ENCODE results near the gene C1QL1. TPM values are rescaled to one million over a fixed set of nuclear protein-coding genes. Genes with fewer than 3 reads are reported as not detected.
A peak's percentile ranks its signal among the peaks of the same experiment; 100 is the strongest.

C1QL1 gene
- total RNA-seq, 1 donor from 2014 or later, result not detected

DNA sequence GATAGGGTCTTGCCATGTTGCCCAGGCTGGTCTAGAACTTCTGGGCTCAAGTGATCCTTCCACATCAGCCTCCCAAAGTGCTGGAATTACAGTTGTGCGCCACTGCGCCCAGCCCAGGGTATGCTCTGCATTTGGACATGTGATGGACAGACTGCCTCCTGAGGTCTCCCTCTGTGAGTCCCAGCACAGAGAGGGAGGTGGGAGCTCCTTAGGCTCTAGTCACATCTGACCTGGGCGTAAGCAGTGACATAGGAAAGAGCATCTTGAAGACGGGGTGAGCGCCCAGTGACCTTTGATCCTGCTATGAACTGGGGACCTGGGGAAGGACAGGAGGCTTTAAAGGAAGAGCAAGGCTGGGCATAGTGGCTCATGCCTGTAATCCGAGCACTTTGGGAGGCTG lies 50.6 kb downstream of the C1QL1 start:
- no peaks in the 10 kb centered on the region for H3K9me3 Mint-ChIP-seq
- no peaks in the 10 kb centered on the region for H3K36me3 Mint-ChIP-seq
- H4K20me1 ChIP-seq (ENCODE audit: low read depth), result no peaks in the 10 kb centered on the region
- DNase-seq (ENCODE audit: low spot score), result no peak
- peaks cover 25% of the 10 kb centered on the region for H3K4me1 ChIP-seq
- peak overlapping the region; percentile 7 for H3K4me3 Mint-ChIP-seq
- no peak overlapping the region for H3K4me3 ChIP-seq
- no peaks in the 10 kb centered on the region for H3K79me2 ChIP-seq (ENCODE audit: low read depth)
- no peaks in the 10 kb centered on the region for H3K9me3 ChIP-seq (ENCODE audit: low read depth)
- H2AFZ ChIP-seq (replicated peaks), result no peak overlapping the region
- no peak overlapping the region for H3K27ac ChIP-seq
- peaks cover 11% of the 10 kb centered on the region for H3F3A ChIP-seq (ENCODE audit: low read depth)
- no peak overlapping the region for H3K9ac ChIP-seq
- no peak for TF ChIP-seq EZH2phosphoT487 (IDR thresholded peaks at IDR 0.05)
- TF ChIP-seq, protein P1, sequence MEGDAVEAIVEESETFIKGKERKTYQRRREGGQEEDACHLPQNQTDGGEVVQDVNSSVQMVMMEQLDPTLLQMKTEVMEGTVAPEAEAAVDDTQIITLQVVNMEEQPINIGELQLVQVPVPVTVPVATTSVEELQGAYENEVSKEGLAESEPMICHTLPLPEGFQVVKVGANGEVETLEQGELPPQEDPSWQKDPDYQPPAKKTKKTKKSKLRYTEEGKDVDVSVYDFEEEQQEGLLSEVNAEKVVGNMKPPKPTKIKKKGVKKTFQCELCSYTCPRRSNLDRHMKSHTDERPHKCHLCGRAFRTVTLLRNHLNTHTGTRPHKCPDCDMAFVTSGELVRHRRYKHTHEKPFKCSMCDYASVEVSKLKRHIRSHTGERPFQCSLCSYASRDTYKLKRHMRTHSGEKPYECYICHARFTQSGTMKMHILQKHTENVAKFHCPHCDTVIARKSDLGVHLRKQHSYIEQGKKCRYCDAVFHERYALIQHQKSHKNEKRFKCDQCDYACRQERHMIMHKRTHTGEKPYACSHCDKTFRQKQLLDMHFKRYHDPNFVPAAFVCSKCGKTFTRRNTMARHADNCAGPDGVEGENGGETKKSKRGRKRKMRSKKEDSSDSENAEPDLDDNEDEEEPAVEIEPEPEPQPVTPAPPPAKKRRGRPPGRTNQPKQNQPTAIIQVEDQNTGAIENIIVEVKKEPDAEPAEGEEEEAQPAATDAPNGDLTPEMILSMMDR (IDR thresholded peaks at IDR 0.05), result no peak
- TF ChIP-seq EZH2 (IDR thresholded peaks at IDR 0.05), result no peak
- H3K36me3 ChIP-seq, result no peaks in the 10 kb centered on the region
- H3K27me3 ChIP-seq, result peaks cover 26% of the 10 kb centered on the region
- H3K4me2 ChIP-seq, result no peak overlapping the region
- peak overlapping the region; percentile 78 for H3K27ac Mint-ChIP-seq
- H3K4me1 Mint-ChIP-seq, result peaks cover 25% of the 10 kb centered on the region
- H3K27me3 Mint-ChIP-seq (ENCODE audit: insufficient read depth, low read depth), result peaks cover 21% of the 10 kb centered on the region

DNA sequence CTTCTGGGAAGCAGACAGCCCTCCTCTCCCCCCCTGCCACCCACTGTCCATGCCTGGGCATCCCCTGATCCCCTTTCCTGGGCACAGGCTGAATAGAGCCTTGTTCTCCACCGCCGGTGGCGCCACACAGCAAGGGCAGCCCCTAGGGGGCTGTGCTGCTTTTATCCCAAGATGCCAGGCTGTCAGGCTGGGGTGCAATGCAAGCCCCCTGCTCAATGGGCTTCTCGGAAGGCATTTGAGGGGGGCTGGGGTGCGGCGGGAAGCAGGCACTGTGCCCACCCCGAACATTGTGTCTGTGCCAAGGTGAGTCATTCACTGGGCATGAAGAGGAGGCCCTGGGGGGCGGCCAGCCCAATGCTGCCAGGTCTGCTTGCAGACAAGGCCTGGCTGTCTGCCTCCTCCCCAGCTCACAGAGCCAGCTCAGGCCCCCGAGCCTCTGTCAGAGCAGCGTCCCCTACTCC lies 51.3 kb downstream of the C1QL1 start:
- Histone ChIP-seq H3K4me1 (peaks cover 20% of the 10 kb centered on the region), H3K4me2 (no peak overlapping the region), H4K20me1 (ENCODE audit: low read depth) (no peaks in the 10 kb centered on the region), H3K79me2 (ENCODE audit: low read depth) (no peaks in the 10 kb centered on the region), H3K9ac (no peak overlapping the region), H3K4me3 (no peak overlapping the region), H3K27ac (no peak overlapping the region), H3K36me3 (no peaks in the 10 kb centered on the region), H3F3A (ENCODE audit: low read depth) (peaks cover 11% of the 10 kb centered on the region), H3K9me3 (ENCODE audit: low read depth) (no peaks in the 10 kb centered on the region), H2AFZ (replicated peaks) (no peak overlapping the region), H3K27me3 (peaks cover 33% of the 10 kb centered on the region)
- no peak for TF ChIP-seq EZH2 (IDR thresholded peaks at IDR 0.05)
- no peak for TF ChIP-seq EZH2phosphoT487 (IDR thresholded peaks at IDR 0.05)
- TF ChIP-seq, protein P1 (IDR thresholded peaks at IDR 0.05), result no peak
- no peak for DNase-seq (ENCODE audit: low spot score)
- Mint-ChIP-seq H3K36me3 (no peaks in the 10 kb centered on the region), H3K27me3 (ENCODE audit: insufficient read depth, low read depth) (peaks cover 20% of the 10 kb centered on the region), H3K4me1 (peaks cover 25% of the 10 kb centered on the region), H3K4me3 (no peak overlapping the region), H3K9me3 (no peaks in the 10 kb centered on the region), H3K27ac (peak overlapping the region; percentile 50)

DNA sequence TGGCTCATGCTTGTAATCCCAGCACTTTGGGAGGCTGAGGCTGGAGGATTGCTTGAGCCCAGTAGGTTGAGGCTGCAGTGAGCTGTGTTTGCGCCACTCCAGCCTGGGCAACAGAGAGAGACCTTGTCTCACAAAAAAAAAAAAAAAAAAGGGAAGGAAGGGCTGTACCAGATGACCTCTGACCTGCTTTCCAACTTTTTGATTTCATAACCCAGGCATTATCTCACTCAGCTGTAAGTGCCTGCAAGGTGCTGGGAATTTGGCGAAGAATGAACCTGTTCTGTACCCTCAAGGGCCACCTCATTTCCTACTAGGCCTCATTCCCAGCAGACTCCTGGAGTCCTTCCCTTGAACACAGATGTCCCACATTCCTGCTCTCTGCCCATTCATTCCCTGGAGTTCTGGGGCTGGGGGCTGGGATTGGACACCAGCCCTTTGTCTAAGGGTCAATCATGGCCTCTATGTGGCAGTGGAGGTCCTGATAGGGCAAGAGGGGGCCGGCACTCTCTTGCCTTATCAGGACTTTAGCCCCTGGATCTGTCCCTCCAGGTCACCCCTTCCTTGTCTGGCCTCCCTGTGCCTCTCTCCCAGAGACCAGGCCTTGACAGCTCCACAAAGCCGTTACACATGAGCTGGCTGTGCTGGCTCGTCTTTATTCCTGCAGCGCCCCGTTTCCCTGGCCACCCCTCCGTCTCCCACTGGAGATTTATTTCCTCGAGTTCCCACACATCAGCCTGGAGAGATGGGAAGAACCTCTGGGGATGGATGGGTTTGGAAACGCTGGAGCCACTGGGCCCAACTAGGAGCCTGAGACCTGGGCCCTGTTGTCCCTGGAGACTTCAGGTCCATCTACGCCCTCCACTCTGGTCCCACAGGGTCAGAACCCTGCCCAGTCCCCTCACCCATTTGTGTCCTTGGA lies 52.0 kb downstream of the C1QL1 start:
- Mint-ChIP-seq H3K36me3 (no peaks in the 10 kb centered on the region), H3K27me3 (ENCODE audit: insufficient read depth, low read depth) (peaks cover 18% of the 10 kb centered on the region), H3K9me3 (no peaks in the 10 kb centered on the region), H3K4me1 (peaks cover 20% of the 10 kb centered on the region), H3K4me3 (no peak overlapping the region), H3K27ac (peak overlapping the region; percentile 79)
- Histone ChIP-seq H3K4me3 (no peak overlapping the region), H3K27ac (no peak overlapping the region), H3F3A (ENCODE audit: low read depth) (peaks cover 8% of the 10 kb centered on the region), H2AFZ (replicated peaks) (no peak overlapping the region), H3K4me2 (no peak overlapping the region), H3K9ac (no peak overlapping the region), H3K36me3 (no peaks in the 10 kb centered on the region), H4K20me1 (ENCODE audit: low read depth) (no peaks in the 10 kb centered on the region), H3K27me3 (peaks cover 40% of the 10 kb centered on the region), H3K4me1 (peaks cover 14% of the 10 kb centered on the region), H3K79me2 (ENCODE audit: low read depth) (no peaks in the 10 kb centered on the region), H3K9me3 (ENCODE audit: low read depth) (no peaks in the 10 kb centered on the region)
- DNase-seq (ENCODE audit: low spot score), result peak; percentile 41
- TF ChIP-seq, protein P1 (IDR thresholded peaks at IDR 0.05), result no peak
- no peak for TF ChIP-seq EZH2 (IDR thresholded peaks at IDR 0.05)
- TF ChIP-seq EZH2phosphoT487 (IDR thresholded peaks at IDR 0.05), result no peak

All from neural progenitor cell (in vitro differentiated cells).